ENCODE data around the gene WFS1.

GRCh38 chr4:6306299-6306698 is 36.6 kb downstream of the WFS1 start:
- TF ChIP-seq POLR2AphosphoS5 (IDR thresholded peaks at IDR 0.05): no peak
- no peak for TF ChIP-seq CTCF (IDR thresholded peaks at IDR 0.05 in 8 of 11, conservative IDR thresholded peaks at IDR 0.05 in 3 of 11)
- TF ChIP-seq POLR2A (IDR thresholded peaks at IDR 0.05): no peak
